Cardiac fibroblast (primary cell): ENCODE measurements around the gene OR52D1.

Source experiments
- DNase-seq, 2 donors: peaks; one replicate each; pipeline versions ENCODE4 v3.0.0 to v3.0.0-alpha.2; 2010; ENCODE audit warnings: low read depth in 2 of 2
- H3K4me3 ChIP-seq, 2 donors: replicated peaks in 1 of 2; 1 replicate in 1 of 2; 2 replicates in 1 of 2; pipeline ENCODE4 v1.5.1; 2011; ENCODE audit warnings: low read depth in 2 of 2, low read length in 2 of 2, mild to moderate bottlenecking in 2 of 2, moderate library complexity in 1 of 2
- CTCF ChIP-seq: IDR thresholded peaks from one replicate; pipeline ENCODE4 v1.5.1; 2011; ENCODE audit warnings: low read depth, mild to moderate bottlenecking, low read length, inconsistent platforms

OR52D1 gene

GRCh38 chr11:5508605-5509004, 20.1 kb downstream of the OR52D1 start:
- TF ChIP-seq CTCF, result no peak
- H3K4me3 ChIP-seq, result no peak overlapping the region
- DNase-seq, result no peak

- TF ChIP-seq CTCF, result no peak
- DNase-seq, result no peak
- H3K4me3 ChIP-seq, result no peak within 1 kb of the TSS
These were observed 21.3 kb downstream of the OR52D1 start, which contains the start of gene UBQLN3 for GRCh38 chr11:5509803-5510202. UBQLN3 (minus strand) TSS chr11:5509957; CDS start chr11:5509558, 399 bp downstream.

DNA sequence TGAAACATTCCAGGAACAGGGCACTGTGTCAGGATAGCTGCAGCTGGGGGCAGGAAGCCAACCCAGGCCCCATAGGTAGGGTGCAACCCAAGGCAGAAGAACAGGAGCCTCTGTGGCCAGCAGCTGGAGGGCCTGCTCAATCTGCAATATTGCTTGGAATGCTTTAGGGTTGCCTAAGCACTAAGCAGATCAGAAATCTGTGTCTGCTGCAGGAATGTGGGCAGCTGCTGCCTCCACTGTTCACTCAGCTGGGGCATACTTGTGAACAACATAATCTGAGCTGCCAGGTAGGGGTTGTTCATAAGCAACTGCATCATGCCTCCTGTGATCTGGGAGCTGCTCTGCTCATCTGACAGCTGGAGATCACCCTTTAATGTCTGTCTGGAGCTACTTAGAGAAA, 26.4 kb downstream of the OR52D1 start:
- no peak for DNase-seq
- H3K4me3 ChIP-seq, result no peak overlapping the region
- TF ChIP-seq CTCF, result no peak

GRCh38 chr11:5516599-5516998, 28.1 kb downstream of the OR52D1 start, which contains the start of gene UBQLNL:
UBQLNL (minus strand) TSS chr11:5516699; CDS start chr11:5516441, 258 bp downstream.
- no peak within 1 kb of the TSS for H3K4me3 ChIP-seq
- no peak for TF ChIP-seq CTCF
- DNase-seq, result no peak

- TF ChIP-seq CTCF, result peak; percentile 14
- DNase-seq, result peak in 1 of 2 donors; percentile 53
- no peak overlapping the region for H3K4me3 ChIP-seq
These were observed 33.1 kb downstream of the OR52D1 start for GRCh38 chr11:5521540-5521939.

DNA sequence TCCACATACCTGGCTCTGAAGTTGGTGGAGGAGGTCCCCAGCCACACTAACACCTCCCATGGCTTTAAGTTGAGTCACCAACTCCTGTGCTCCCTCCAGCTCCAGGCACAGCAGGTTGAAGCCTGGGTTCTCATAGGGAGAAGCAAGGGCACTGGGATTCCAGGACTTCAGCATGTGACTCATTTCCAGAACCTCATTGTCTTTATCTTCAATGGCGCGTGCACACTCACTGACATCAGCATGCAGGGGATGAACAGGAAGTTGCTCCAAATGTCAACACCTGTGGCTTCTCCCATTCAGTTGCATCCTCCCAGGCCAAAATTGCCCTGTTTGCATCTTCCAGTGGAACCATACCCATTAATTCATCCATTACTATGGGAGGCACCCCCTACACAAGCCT, 33.8 kb downstream of the OR52D1 start:
- no peak overlapping the region for H3K4me3 ChIP-seq
- DNase-seq, result peak in 1 of 2 donors; percentile 53
- no peak for TF ChIP-seq CTCF

DNA sequence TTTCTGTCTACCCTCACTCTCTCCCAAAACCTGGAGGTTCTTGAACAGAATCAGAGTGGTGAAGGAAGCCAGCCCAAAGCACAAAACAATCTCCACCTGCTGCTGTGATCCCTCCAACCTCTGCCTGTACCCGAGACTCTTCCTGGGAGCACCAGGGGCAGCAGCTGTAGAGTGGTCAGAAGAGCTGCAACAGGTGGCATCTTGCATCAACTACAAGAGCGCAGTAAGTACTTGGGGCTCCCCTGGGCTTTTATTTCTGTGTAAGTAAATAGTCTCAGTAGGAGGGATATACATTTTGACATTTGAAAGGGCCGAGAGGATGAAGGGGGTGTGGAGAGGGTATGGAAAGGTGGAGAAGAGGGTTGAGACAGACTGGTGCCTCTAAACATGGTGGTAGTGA, 36.3 kb downstream of the OR52D1 start:
- H3K4me3 ChIP-seq, result no peak overlapping the region
- TF ChIP-seq CTCF, result no peak
- no peak for DNase-seq
